ENCODE measurements around the gene CHRND.

Gene CHRND

DNA sequence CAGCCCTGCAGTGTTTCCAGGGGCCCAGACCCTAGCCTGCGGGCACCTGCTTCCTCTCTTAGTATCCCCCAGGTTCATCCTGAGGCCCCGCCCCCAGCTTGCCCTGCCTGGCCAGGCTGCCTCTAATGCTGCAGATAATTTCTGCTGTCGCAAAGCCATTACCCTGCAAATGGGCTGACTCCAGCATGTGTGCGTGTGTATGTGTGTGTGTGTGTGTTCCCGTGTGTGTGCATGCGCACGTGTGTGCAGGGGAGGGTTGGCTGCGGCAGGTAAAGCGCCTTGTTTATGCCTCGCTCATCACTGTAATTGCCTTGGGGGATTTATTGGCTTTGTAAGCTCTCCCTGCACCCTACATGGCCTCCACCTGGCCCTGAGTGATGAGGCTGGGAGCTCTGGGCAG, 13.4 kb upstream of the CHRND start:
- DNase-seq (ENCODE audit: extremely low spot score) = no peak
- ChIA-PET POLR2A (no interaction called here), CTCF (no interaction called here)
- TF ChIP-seq, protein P1, sequence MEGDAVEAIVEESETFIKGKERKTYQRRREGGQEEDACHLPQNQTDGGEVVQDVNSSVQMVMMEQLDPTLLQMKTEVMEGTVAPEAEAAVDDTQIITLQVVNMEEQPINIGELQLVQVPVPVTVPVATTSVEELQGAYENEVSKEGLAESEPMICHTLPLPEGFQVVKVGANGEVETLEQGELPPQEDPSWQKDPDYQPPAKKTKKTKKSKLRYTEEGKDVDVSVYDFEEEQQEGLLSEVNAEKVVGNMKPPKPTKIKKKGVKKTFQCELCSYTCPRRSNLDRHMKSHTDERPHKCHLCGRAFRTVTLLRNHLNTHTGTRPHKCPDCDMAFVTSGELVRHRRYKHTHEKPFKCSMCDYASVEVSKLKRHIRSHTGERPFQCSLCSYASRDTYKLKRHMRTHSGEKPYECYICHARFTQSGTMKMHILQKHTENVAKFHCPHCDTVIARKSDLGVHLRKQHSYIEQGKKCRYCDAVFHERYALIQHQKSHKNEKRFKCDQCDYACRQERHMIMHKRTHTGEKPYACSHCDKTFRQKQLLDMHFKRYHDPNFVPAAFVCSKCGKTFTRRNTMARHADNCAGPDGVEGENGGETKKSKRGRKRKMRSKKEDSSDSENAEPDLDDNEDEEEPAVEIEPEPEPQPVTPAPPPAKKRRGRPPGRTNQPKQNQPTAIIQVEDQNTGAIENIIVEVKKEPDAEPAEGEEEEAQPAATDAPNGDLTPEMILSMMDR (IDR thresholded peaks at IDR 0.05; ENCODE audit: control extremely low read depth, extremely low read depth, low read depth, missing control alignments) = no peak

DNA sequence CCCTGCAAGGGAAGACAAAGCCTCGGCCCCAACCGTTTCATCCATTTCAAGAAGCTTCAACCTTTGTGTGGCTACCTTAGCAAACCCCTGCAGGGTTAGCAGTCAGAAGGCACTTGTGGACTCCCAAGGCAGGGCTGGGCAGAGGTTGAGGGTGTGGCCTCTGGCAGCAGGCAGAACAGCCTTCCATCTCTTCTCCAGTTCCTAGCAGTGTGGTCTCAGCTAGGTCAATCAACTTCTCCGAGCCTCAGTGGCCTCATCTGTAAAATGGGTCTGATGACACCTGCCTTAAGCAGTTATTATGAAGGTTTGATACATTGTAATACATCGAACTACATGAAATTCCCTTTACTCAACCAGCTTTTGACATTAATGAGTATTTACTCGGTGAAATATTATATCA, 12.6 kb upstream of the CHRND start:
- ChIA-PET CTCF (no interaction called here), POLR2A (no interaction called here)
- no peak for DNase-seq (ENCODE audit: extremely low spot score)
- TF ChIP-seq, protein P1 (IDR thresholded peaks at IDR 0.05; ENCODE audit: control extremely low read depth, extremely low read depth, low read depth, missing control alignments) = no peak

DNA sequence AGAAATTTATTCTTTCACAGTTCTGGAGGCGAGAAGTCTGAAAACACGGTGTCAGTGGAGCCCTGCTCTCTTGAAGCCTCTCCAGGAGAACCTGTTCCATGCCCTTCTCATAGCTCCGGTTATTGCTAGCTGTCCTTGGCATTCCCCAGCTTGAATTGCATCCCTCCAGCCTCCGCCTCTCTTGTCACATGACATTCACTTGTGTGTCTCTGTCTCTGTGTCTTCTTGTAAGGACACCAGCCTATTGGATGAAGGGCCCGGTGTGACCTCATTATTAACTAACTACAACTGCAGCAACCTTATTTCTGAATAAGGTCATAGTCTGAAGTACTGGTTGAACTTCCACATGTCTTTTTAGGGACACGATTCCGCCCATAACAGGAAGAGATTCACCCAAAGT, 10.3 kb upstream of the CHRND start:
- DNase-seq (ENCODE audit: extremely low spot score) = no peak
- CTCF ChIA-PET = interaction anchor here (1.2 kb wide), 1 partner anchor 69 kb away, joined by 3 read pairs; no protein-coding TSS in a partner anchor
- TF ChIP-seq, protein P1 (IDR thresholded peaks at IDR 0.05; ENCODE audit: control extremely low read depth, extremely low read depth, low read depth, missing control alignments) = no peak
- POLR2A ChIA-PET = no interaction called here

DNA sequence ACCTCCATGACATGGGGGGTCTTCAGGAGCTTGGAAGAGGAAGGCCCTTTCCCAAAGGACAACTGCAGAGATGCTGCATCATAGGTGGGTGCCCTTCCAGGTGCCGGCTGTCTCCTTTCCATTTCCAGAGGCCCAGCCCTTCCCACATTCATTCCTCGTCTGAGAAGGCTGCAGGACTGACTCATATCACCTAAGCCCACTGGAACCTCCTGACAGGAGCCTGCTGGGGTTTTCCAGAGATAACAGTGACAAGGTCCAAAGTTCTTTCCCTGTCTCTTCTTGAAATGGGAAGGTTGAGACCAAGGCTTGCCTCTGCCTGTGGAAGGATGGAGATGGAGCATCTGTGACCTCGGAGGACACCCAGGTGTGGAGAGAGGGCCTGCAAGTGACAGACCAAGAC, 9.4 kb upstream of the CHRND start:
- ChIA-PET CTCF (no interaction called here), POLR2A (no interaction called here)
- TF ChIP-seq, protein P1 (IDR thresholded peaks at IDR 0.05; ENCODE audit: control extremely low read depth, extremely low read depth, low read depth, missing control alignments) = no peak
- DNase-seq (ENCODE audit: extremely low spot score) = no peak

DNA sequence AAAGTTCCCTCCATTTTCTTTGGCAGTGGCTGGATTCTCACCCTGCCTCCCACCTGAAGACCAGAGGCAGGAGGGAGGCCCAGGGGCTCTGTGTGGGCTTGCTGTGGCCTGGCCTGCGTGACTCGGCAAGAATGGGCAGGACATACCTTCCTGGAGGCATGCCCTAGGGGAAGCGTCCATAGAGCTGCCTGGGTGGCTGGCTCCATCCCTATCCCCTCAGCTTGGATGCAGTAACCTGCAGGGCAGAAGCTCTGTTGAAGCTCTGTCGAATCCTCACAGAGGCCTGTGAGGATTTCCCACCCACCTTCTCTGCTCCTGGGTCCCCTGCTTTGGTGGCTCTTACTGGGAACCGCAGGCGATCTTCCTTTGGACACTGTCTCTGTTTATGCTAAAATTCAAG, 7.1 kb upstream of the CHRND start:
- ChIA-PET CTCF (interaction anchor here (1.0 kb wide), 2 partner anchors 72 to 79 kb away, joined by 3 read pairs; no protein-coding TSS in a partner anchor), POLR2A (no interaction called here)
- TF ChIP-seq, protein P1 (IDR thresholded peaks at IDR 0.05; ENCODE audit: control extremely low read depth, extremely low read depth, low read depth, missing control alignments) = no peak
- DNase-seq (ENCODE audit: extremely low spot score) = no peak

DNA sequence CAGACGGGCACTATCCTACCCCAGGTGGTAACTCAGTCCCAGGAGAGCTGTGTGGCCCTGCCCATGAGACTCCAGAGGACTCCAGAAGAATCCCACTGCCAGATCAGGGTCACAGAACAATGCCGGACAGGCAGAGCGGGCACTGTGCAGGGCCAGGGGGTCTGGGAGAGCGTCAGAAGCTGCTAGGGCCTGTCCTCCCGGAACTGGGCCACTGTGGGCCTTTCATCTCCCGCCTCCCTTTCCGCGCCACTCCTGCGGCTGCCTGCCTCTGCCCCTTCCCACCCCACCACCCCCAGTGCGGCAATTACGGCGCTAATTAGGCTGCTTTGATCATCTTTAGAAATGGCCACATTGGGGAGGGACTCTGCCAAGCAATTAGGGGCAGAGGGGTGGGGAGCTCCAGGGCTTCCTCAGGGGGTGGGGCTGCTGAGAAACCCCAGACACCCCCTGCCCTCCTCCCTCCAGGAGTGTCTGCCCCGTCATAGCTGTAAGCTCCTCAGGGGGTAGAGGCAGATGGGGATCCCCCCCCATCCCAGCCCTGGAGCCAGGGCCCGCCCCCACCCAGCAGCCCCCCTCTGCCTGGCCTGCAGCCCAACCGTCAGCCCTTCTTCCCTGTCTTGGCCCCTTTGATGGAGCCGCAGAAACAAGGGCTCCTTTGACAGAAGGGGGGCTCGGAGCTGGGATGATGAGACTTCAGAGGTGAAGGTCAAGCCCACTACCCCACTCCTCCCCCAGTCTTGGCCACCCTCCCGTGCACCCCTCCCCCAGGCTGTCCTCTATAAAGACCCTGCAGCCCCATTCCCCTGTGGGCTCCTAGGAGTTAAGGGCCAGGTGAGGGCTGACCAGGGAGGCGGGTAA, 6.2 kb upstream of the CHRND start, which contains the start of gene PRSS56:
PRSS56 (plus strand) TSS at position 808 of the 858 bp plus-strand sequence. CDS start 211 bp downstream, outside the sequence.
- POLR2A ChIA-PET = no interaction called here
- CTCF ChIA-PET = interaction anchor here (1.0 to 2.7 kb wide), 7 partner anchors 8 to 80 kb away, joined by 3 to 10 read pairs (median 3); no protein-coding TSS in a partner anchor
- TF ChIP-seq, protein P1 (IDR thresholded peaks at IDR 0.05; ENCODE audit: control extremely low read depth, extremely low read depth, low read depth, missing control alignments) = no peak
- no peak for DNase-seq (ENCODE audit: extremely low spot score)

Measured in GM10248 (cell line).